Spleen (tissue), 11 donors: ENCODE measurements around the gene EXOSC9. TPM values are rescaled to one million over a fixed set of nuclear protein-coding genes. Genes with fewer than 3 reads are reported as not detected.

ENCODE experiments used
- DNase-seq: peaks from one replicate; pipeline ENCODE4 v3.0.0-alpha.2; 2020
- H3K27ac ChIP-seq, 8 donors: fragments of 200-600 bp; sonication (generic) in 7 of 8; 1 replicate in 4 of 8; 2 replicates in 4 of 8; pipeline versions ENCODE4 v1.5.0 to v1.8.0; 2016 to 2021; ENCODE audit warnings: inconsistent platforms in 4 of 8, mild to moderate bottlenecking in 4 of 8, moderate library complexity in 1 of 8
- H3K27me3 ChIP-seq, 7 donors: fragments of 200-600 bp; sonication (generic) in 6 of 7; replicated peaks in 1 of 7; 1 replicate in 4 of 7; 2 replicates in 3 of 7; pipeline versions ENCODE4 v1.5.0 to v1.8.0; 2016 to 2021; ENCODE audit warnings: inconsistent platforms in 3 of 7, mild to moderate bottlenecking in 1 of 7
- H3K36me3 ChIP-seq, 6 donors: fragments of 200-600 bp; sonication (generic) in 5 of 6; 1 replicate in 4 of 6; 2 replicates in 2 of 6; pipeline versions ENCODE4 v1.5.0 to v1.8.0; 2016 to 2021; ENCODE audit warnings: inconsistent platforms in 2 of 6
- H3K4me1 ChIP-seq, 6 donors: fragments of 200-600 bp; sonication (generic) in 5 of 6; 1 replicate in 3 of 6; 2 replicates in 3 of 6; pipeline versions ENCODE4 v1.5.0 to v1.8.0; 2016 to 2021; ENCODE audit warnings: inconsistent platforms in 3 of 6
- H3K4me3 ChIP-seq, 8 donors: fragments of 200-600 bp; sonication (generic) in 7 of 8; 1 replicate in 4 of 8; 2 replicates in 4 of 8; pipeline versions ENCODE4 v1.5.0 to v1.8.0; 2016 to 2021; ENCODE audit warnings: inconsistent platforms in 4 of 8, mild to moderate bottlenecking in 4 of 8, moderate library complexity in 2 of 8
- H3K9me3 ChIP-seq, 8 donors: fragments of 200-600 bp; sonication (generic) in 7 of 8; 1 replicate in 4 of 8; 2 replicates in 4 of 8; pipeline versions ENCODE4 v1.5.0 to v1.8.0; 2016 to 2021; ENCODE audit warnings: inconsistent platforms in 4 of 8
- CTCF ChIP-seq, 11 experiments: fragments of 200-600 bp in 7 of 11; fragments of 450-650 bp in 4 of 11; sonication (generic) in 4 of 11; IDR thresholded peaks in 8 of 11; conservative IDR thresholded peaks in 3 of 11; 1 replicate in 7 of 11; 2 replicates in 4 of 11; pipeline versions ENCODE4 v1.4.0 to v1.8.0; 2016 to 2021; ENCODE audit warnings: antibody characterized with exemption in 11 of 11, inconsistent platforms in 4 of 11, mild to moderate bottlenecking in 1 of 11
- POLR2A ChIP-seq, 3 donors: fragments of 450-650 bp; IDR thresholded peaks; one replicate each; pipeline ENCODE4 v1.5.1; 2017; ENCODE audit warnings: antibody characterized with exemption in 3 of 3, mild to moderate bottlenecking in 1 of 3
- POLR2AphosphoS5 ChIP-seq, 3 donors: sonication (generic); formaldehyde crosslinking; IDR thresholded peaks; one replicate each; pipeline ENCODE4 v1.5.1; 2017; ENCODE audit warnings: antibody characterized with exemption in 3 of 3
- WGBS, 5 donors: extraction: QIAGEN DNeasy Blood & Tissue Kit in 3 of 5; methylation state at CpG; one replicate each; pipeline versions ENCODE4 v1.1.5 to v1.1.7; 2013 to 2018; 5-methylcytosine and 5-hydroxymethylcytosine counted together
- intact Hi-C: fragments of 100-400 bp; cut with DNase I; formaldehyde crosslinking; loops from one replicate; pipeline ENCODE4 v1.15.0; 2023; ENCODE audit warnings: low total_unique reads
- polyA plus RNA-seq, 3 donors: library from polyadenylated mRNA; stranded (reverse); fragments of 200-250 nt; gene quantifications; one replicate each; pipeline ENCODE4 v1.2.1, GENCODE V29; 2013
- total RNA-seq, 7 donors: library from RNA; depleted of rRNA in 3 of 7; stranded (reverse); fragments of >200 nt in 3 of 7; fragmentation: NEBNext Ultra II Directional in 4 of 7; extraction: Animal tissue kit (Norgen Biotek cat#: 25700) in 4 of 7; gene quantifications; one replicate each; pipeline versions ENCODE4 v1.1.0 to v1.2.1, GENCODE V29; 2016 to 2021
- donor health status: healthy with polysubstance abuse.
- donor health status: DM: no; HTN: no; CAD: no; lungs with moderate emphysema.
- donor health status: DM: no; HTN: no; CAD: no.
- donor health status: Bipolar disorder and iron deficiency.
- donor health status: healthy.
- donor health status: DM: no; HTN: no; CAD: no.
- donor health status: DM: yes; HTN: yes; CAD: no.

Gene EXOSC9
- total and polyA plus RNA-seq, 10 donors: 20.6 to 41.5 (median 24.2) TPM

GRCh38 chr4:121767166-121767565 lies 34.0 kb upstream of the EXOSC9 start:
- Histone ChIP-seq H3K36me3 (no peaks in the 10 kb centered on the region), H3K4me1 (peaks cover 4 to 17% (median 12%) of the 10 kb centered on the region in 6 donors), H3K9me3 (no peaks in the 10 kb centered on the region), H3K27ac (no peak overlapping the region), H3K4me3 (no peak overlapping the region), H3K27me3 (peaks cover 0 to 53% (median 23%) of the 10 kb centered on the region in 7 donors)
- WGBS, 5 donors: 85 to 94% (median 88%) methylated on average over 4 of the region's 4 CpGs
- no peak for DNase-seq
- TF ChIP-seq POLR2AphosphoS5 (IDR thresholded peaks at IDR 0.05) (no peak), CTCF (IDR thresholded peaks at IDR 0.05 in 8 of 11, conservative IDR thresholded peaks at IDR 0.05 in 3 of 11) (no peak), POLR2A (IDR thresholded peaks at IDR 0.05) (no peak)
- intact Hi-C loops: no loop called here

- 89 to 96% (median 95%) methylated on average over 2 of the region's 2 CpGs for WGBS, 5 donors
- Histone ChIP-seq H3K27me3 (peaks cover 0 to 40% (median 15%) of the 10 kb centered on the region in 7 donors), H3K4me3 (no peak overlapping the region), H3K27ac (no peak overlapping the region), H3K9me3 (no peaks in the 10 kb centered on the region), H3K36me3 (no peaks in the 10 kb centered on the region), H3K4me1 (peaks cover 4 to 12% (median 10%) of the 10 kb centered on the region in 6 donors)
- no peak for DNase-seq
- TF ChIP-seq POLR2A (IDR thresholded peaks at IDR 0.05) (no peak), CTCF (IDR thresholded peaks at IDR 0.05 in 8 of 11, conservative IDR thresholded peaks at IDR 0.05 in 3 of 11) (no peak)
- intact Hi-C loops: no loop called here
These were observed 31.8 kb upstream of the EXOSC9 start for GRCh38 chr4:121769341-121769740.

GRCh38 chr4:121771869-121772268 lies 29.3 kb upstream of the EXOSC9 start:
- Histone ChIP-seq H3K36me3 (no peaks in the 10 kb centered on the region), H3K27me3 (peaks cover 0 to 19% (median 0%) of the 10 kb centered on the region in 7 donors), H3K4me3 (no peak overlapping the region), H3K27ac (no peak overlapping the region), H3K4me1 (no peaks in the 10 kb centered on the region), H3K9me3 (no peaks in the 10 kb centered on the region)
- TF ChIP-seq POLR2A (IDR thresholded peaks at IDR 0.05) (no peak), CTCF (IDR thresholded peaks at IDR 0.05 in 8 of 11, conservative IDR thresholded peaks at IDR 0.05 in 3 of 11) (no peak), POLR2AphosphoS5 (IDR thresholded peaks at IDR 0.05) (no peak)
- no peak for DNase-seq
- 92 to 95% (median 92%) methylated on average over 1 of the region's 1 CpG for WGBS, 5 donors
- intact Hi-C loops: no loop called here

- no peak for TF ChIP-seq CTCF (IDR thresholded peaks at IDR 0.05 in 8 of 11, conservative IDR thresholded peaks at IDR 0.05 in 3 of 11)
- no peak for TF ChIP-seq POLR2A (IDR thresholded peaks at IDR 0.05)
- no peak for TF ChIP-seq POLR2AphosphoS5 (IDR thresholded peaks at IDR 0.05)
- H3K27ac ChIP-seq: no peak overlapping the region
- WGBS, 5 donors: 88 to 97% (median 91%) methylated on average over 1 of the region's 1 CpG
- no peaks in the 10 kb centered on the region for H3K36me3 ChIP-seq
- DNase-seq: no peak
- H3K4me3 ChIP-seq: no peak overlapping the region
- H3K4me1 ChIP-seq: no peaks in the 10 kb centered on the region
- H3K9me3 ChIP-seq: no peaks in the 10 kb centered on the region
- peaks cover 0 to 14% (median 0%) of the 10 kb centered on the region in 7 donors for H3K27me3 ChIP-seq
- intact Hi-C loops: no loop called here
These were observed 27.2 kb upstream of the EXOSC9 start for GRCh38 chr4:121773883-121774282.
